ENCODE data around the gene POU2F1. TPM values are rescaled to one million over a fixed set of nuclear protein-coding genes. Genes with fewer than 3 reads are reported as not detected.
A peak's percentile ranks its signal among the peaks of the same experiment; 100 is the strongest.
"Not testable (repeated sequence)": the region's sequence is repeated elsewhere in the genome, so short reads cannot be mapped to it uniquely, and the experiment has no call there.

POU2F1 gene
- total and polyA plus RNA-seq, 4 experiments from 2014 or later = 5.7 to 22.9 (median 14.4) TPM

- intact Hi-C loops (cut with micrococcal nuclease) = loop anchor here (2.0 to 5.0 kb wide), 7 partner anchors 97 to 957 kb away; partner anchors contain the start of genes RCSD1 and TIPRL
- CTCF ChIA-PET (ENCODE audit: partially characterized antibody) = interaction anchor here (0.6 to 2.3 kb wide), 11 partner anchors 10 to 332 kb away, joined by 3 to 14 read pairs (median 3); partner anchors contain the start of gene CREG1
- peak overlapping the region; percentile 90 to 99 (median 98) for H3K27ac Mint-ChIP-seq
- peak overlapping the region; percentile 90 to 99 (median 97) for H3K4me3 Mint-ChIP-seq
- Histone ChIP-seq H3K27me3 (ENCODE audit: insufficient read depth, low read length) (no peaks in the 10 kb centered on the region), H3K4me1 (ENCODE audit: insufficient read depth, low read length) (peaks cover 22% of the 10 kb centered on the region), H3K9me3 (ENCODE audit: control insufficient read depth in 1 of 2, low read length in 2 of 2) (no peaks in the 10 kb centered on the region), H3K27ac (ENCODE audit: low read depth, low read length) (peak overlapping the region; percentile 74), H3K4me3 (ENCODE audit: low read length in 2 of 2) (peak overlapping the region in 1 of 2 donors; percentile 61), H3K36me3 (ENCODE audit: insufficient read depth, low read length) (no peaks in the 10 kb centered on the region)
- POLR2A ChIA-PET (ENCODE audit: partially characterized antibody) = interaction anchor here (0.7 to 5.5 kb wide), 17 partner anchors 10 to 383 kb away, joined by 3 to 73 read pairs (median 6); partner anchors contain the start of genes CD247, CREG1, GPA33 and POGK
- no peaks in the 10 kb centered on the region for H3K27me3 Mint-ChIP-seq
- peaks cover 0 to 2% (median 0%) of the 10 kb centered on the region in 8 donors for H3K9me3 Mint-ChIP-seq
- peaks cover 24 to 56% (median 40%) of the 10 kb centered on the region in 4 donors for H3K4me1 Mint-ChIP-seq
- peak; percentile 70 to 85 (median 74) for DNase-seq
- peaks cover 0 to 15% of the 10 kb centered on the region in 2 donors for H3K36me3 Mint-ChIP-seq
These were observed 1.3 kb downstream of the POU2F1 start for GRCh38 chr1:167221738-167222610.

- H3K27ac ChIP-seq (ENCODE audit: low read depth, low read length) = peak overlapping the region; percentile 74
- H3K4me3 ChIP-seq (ENCODE audit: low read length in 2 of 2) = no peak overlapping the region
- peaks cover 33 to 63% (median 46%) of the 10 kb centered on the region in 4 donors for H3K4me1 Mint-ChIP-seq
- H3K27ac Mint-ChIP-seq = peak overlapping the region; percentile 90 to 99 (median 98)
- intact Hi-C loops (cut with micrococcal nuclease) = loop anchor here (2.0 to 5.0 kb wide), 3 partner anchors 43 to 409 kb away; partner anchors contain the start of gene RCSD1
- CTCF ChIA-PET (ENCODE audit: partially characterized antibody) = interaction anchor here (1.1 to 2.3 kb wide), 8 partner anchors 8 to 313 kb away, joined by 3 to 14 read pairs (median 4); no protein-coding TSS in a partner anchor
- no peaks in the 10 kb centered on the region for H3K27me3 ChIP-seq (ENCODE audit: insufficient read depth, low read length)
- no peak for DNase-seq
- POLR2A ChIA-PET (ENCODE audit: partially characterized antibody) = interaction anchor here (0.7 to 5.5 kb wide), 7 partner anchors 9 to 330 kb away, joined by 3 to 73 read pairs (median 8); partner anchors contain the start of genes CD247, CREG1 and GPA33
- no peaks in the 10 kb centered on the region for H3K36me3 ChIP-seq (ENCODE audit: insufficient read depth, low read length)
- H3K9me3 Mint-ChIP-seq = peaks cover 0 to 3% (median 0%) of the 10 kb centered on the region in 8 donors
- peaks cover 22% of the 10 kb centered on the region for H3K4me1 ChIP-seq (ENCODE audit: insufficient read depth, low read length)
- no peaks in the 10 kb centered on the region for H3K9me3 ChIP-seq (ENCODE audit: control insufficient read depth in 1 of 2, low read length in 2 of 2)
- H3K36me3 Mint-ChIP-seq = peaks cover 0 to 15% of the 10 kb centered on the region in 2 donors
- no peaks in the 10 kb centered on the region for H3K27me3 Mint-ChIP-seq
- H3K4me3 Mint-ChIP-seq = peak overlapping the region; percentile 55 to 99 (median 97)
These were observed 2.7 kb downstream of the POU2F1 start for GRCh38 chr1:167223144-167224103.

- DNase-seq; H3K27me3 ChIP-seq (ENCODE audit: insufficient read depth, low read length); POLR2A ChIA-PET (ENCODE audit: partially characterized antibody); H3K9me3 ChIP-seq (ENCODE audit: control insufficient read depth in 1 of 2, low read length in 2 of 2); H3K9me3 Mint-ChIP-seq; H3K27ac ChIP-seq (ENCODE audit: low read depth, low read length); H3K4me3 ChIP-seq (ENCODE audit: low read length in 2 of 2); H3K4me3 Mint-ChIP-seq; CTCF ChIA-PET (ENCODE audit: partially characterized antibody); H3K36me3 ChIP-seq (ENCODE audit: insufficient read depth, low read length); H3K27me3 Mint-ChIP-seq: not testable (repeated sequence)
- Mint-ChIP-seq H3K27ac (peak overlapping the region in 1 of 7 donors; percentile 29), H3K36me3 (peaks cover 0 to 14% of the 10 kb centered on the region in 2 donors), H3K4me1 (peaks cover 40 to 70% (median 48%) of the 10 kb centered on the region in 4 donors)
- H3K4me1 ChIP-seq (ENCODE audit: insufficient read depth, low read length) = peaks cover 22% of the 10 kb centered on the region
- intact Hi-C loops (cut with micrococcal nuclease) = loop anchor here (2.0 to 5.0 kb wide), 3 partner anchors 42 to 408 kb away; partner anchors contain the start of gene RCSD1
These were observed 4.1 kb downstream of the POU2F1 start for GRCh38 chr1:167224734-167225235.

- H3K4me1 Mint-ChIP-seq = peaks cover 40 to 66% (median 50%) of the 10 kb centered on the region in 4 donors
- H3K4me3 ChIP-seq (ENCODE audit: low read length in 2 of 2) = no peak overlapping the region
- no peaks in the 10 kb centered on the region for H3K27me3 Mint-ChIP-seq
- H3K27ac Mint-ChIP-seq = no peak overlapping the region
- intact Hi-C loops (cut with micrococcal nuclease) = loop anchor here (2.0 kb wide), 1 partner anchor 41 kb away; no protein-coding TSS in a partner anchor
- peaks cover 0 to 4% of the 10 kb centered on the region in 2 donors for H3K36me3 Mint-ChIP-seq
- peak overlapping the region in 1 of 8 donors; percentile 32 for H3K4me3 Mint-ChIP-seq
- H3K9me3 Mint-ChIP-seq = peaks cover 0 to 3% (median 0%) of the 10 kb centered on the region in 8 donors
- DNase-seq = no peak
- no peaks in the 10 kb centered on the region for H3K36me3 ChIP-seq (ENCODE audit: insufficient read depth, low read length)
- no peaks in the 10 kb centered on the region for H3K9me3 ChIP-seq (ENCODE audit: control insufficient read depth in 1 of 2, low read length in 2 of 2)
- ChIA-PET CTCF (ENCODE audit: partially characterized antibody) (no interaction called here), POLR2A (ENCODE audit: partially characterized antibody) (no interaction called here)
- no peaks in the 10 kb centered on the region for H3K27me3 ChIP-seq (ENCODE audit: insufficient read depth, low read length)
- H3K27ac ChIP-seq (ENCODE audit: low read depth, low read length) = no peak overlapping the region
- peaks cover 22% of the 10 kb centered on the region for H3K4me1 ChIP-seq (ENCODE audit: insufficient read depth, low read length)
These were observed 5.2 kb downstream of the POU2F1 start for GRCh38 chr1:167225920-167226319.

GRCh38 chr1:167227934-167228378 lies 7.3 kb downstream of the POU2F1 start:
- Mint-ChIP-seq H3K4me1 (peaks cover 37 to 63% (median 46%) of the 10 kb centered on the region in 4 donors), H3K4me3 (no peak overlapping the region), H3K9me3 (peaks cover 0 to 3% (median 0%) of the 10 kb centered on the region in 8 donors), H3K27me3 (no peaks in the 10 kb centered on the region), H3K27ac (peak overlapping the region in 1 of 7 donors; percentile 5), H3K36me3 (no peaks in the 10 kb centered on the region)
- no peaks in the 10 kb centered on the region for H3K36me3 ChIP-seq (ENCODE audit: insufficient read depth, low read length)
- DNase-seq = no peak
- peaks cover 14% of the 10 kb centered on the region for H3K4me1 ChIP-seq (ENCODE audit: insufficient read depth, low read length)
- H3K9me3 ChIP-seq (ENCODE audit: control insufficient read depth in 1 of 2, low read length in 2 of 2) = no peaks in the 10 kb centered on the region
- CTCF ChIA-PET (ENCODE audit: partially characterized antibody) = no interaction called here
- POLR2A ChIA-PET (ENCODE audit: partially characterized antibody) = no interaction called here
- H3K4me3 ChIP-seq (ENCODE audit: low read length in 2 of 2) = no peak overlapping the region
- H3K27ac ChIP-seq (ENCODE audit: low read depth, low read length) = no peak overlapping the region
- no peaks in the 10 kb centered on the region for H3K27me3 ChIP-seq (ENCODE audit: insufficient read depth, low read length)
- intact Hi-C loops (cut with micrococcal nuclease) = no loop called here

GRCh38 chr1:167229719-167230385 lies 9.2 kb downstream of the POU2F1 start:
- intact Hi-C loops (cut with micrococcal nuclease) = no loop called here
- Mint-ChIP-seq H3K36me3 (no peaks in the 10 kb centered on the region), H3K9me3 (peaks cover 0 to 3% (median 0%) of the 10 kb centered on the region in 8 donors), H3K4me3 (no peak overlapping the region), H3K27me3 (no peaks in the 10 kb centered on the region), H3K4me1 (peaks cover 33 to 65% (median 47%) of the 10 kb centered on the region in 4 donors), H3K27ac (no peak overlapping the region)
- DNase-seq = no peak
- H3K36me3 ChIP-seq (ENCODE audit: insufficient read depth, low read length) = no peaks in the 10 kb centered on the region
- H3K4me3 ChIP-seq (ENCODE audit: low read length in 2 of 2) = no peak overlapping the region
- no peaks in the 10 kb centered on the region for H3K9me3 ChIP-seq (ENCODE audit: control insufficient read depth in 1 of 2, low read length in 2 of 2)
- H3K27me3 ChIP-seq (ENCODE audit: insufficient read depth, low read length) = no peaks in the 10 kb centered on the region
- CTCF ChIA-PET (ENCODE audit: partially characterized antibody) = interaction anchor here (0.8 to 3.6 kb wide), 4 partner anchors 7 to 303 kb away, joined by 3 to 14 read pairs (median 7); partner anchors contain the start of gene POU2F1
- POLR2A ChIA-PET (ENCODE audit: partially characterized antibody) = interaction anchor here (5.6 kb wide), 1 partner anchor 9 kb away, joined by 44 read pairs; the partner anchor contains the start of gene POU2F1
- H3K4me1 ChIP-seq (ENCODE audit: insufficient read depth, low read length) = peaks cover 15% of the 10 kb centered on the region
- H3K27ac ChIP-seq (ENCODE audit: low read depth, low read length) = no peak overlapping the region

Measured in CD4-positive, alpha-beta memory T cell (primary cell).